Measurements from ENCODE around the gene BPTF. TPM values are rescaled to one million over a fixed set of nuclear protein-coding genes. Genes with fewer than 3 reads are reported as not detected.

BPTF gene
- total RNA-seq, 4 donors from 2014 or later, result 88.8 to 143 (median 116) TPM

DNA sequence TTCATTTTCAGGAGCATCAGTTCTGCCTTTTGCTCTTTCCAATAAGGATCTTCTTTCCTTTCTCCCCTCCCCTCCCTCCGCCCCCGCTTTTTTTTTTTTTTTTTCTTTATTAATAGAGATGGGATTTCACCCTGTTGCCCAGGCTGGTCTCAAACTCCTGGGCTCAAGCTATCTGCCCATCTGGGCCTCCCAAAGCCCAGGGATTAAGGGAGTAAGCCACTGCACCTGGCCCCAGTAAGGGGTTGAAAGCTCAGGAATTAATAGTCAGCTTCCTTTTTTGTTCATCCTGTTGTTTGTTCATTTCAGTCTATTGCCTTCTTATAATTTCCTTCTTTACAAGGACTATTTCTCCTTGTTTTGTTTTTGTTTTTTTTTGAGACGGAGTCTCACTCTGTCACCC is 178.9 kb downstream of the BPTF start:
- no peaks in the 10 kb centered on the region for H3K9me3 ChIP-seq
- TF ChIP-seq, protein P1, sequence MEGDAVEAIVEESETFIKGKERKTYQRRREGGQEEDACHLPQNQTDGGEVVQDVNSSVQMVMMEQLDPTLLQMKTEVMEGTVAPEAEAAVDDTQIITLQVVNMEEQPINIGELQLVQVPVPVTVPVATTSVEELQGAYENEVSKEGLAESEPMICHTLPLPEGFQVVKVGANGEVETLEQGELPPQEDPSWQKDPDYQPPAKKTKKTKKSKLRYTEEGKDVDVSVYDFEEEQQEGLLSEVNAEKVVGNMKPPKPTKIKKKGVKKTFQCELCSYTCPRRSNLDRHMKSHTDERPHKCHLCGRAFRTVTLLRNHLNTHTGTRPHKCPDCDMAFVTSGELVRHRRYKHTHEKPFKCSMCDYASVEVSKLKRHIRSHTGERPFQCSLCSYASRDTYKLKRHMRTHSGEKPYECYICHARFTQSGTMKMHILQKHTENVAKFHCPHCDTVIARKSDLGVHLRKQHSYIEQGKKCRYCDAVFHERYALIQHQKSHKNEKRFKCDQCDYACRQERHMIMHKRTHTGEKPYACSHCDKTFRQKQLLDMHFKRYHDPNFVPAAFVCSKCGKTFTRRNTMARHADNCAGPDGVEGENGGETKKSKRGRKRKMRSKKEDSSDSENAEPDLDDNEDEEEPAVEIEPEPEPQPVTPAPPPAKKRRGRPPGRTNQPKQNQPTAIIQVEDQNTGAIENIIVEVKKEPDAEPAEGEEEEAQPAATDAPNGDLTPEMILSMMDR (IDR thresholded peaks at IDR 0.05), result no peak
- TF ChIP-seq POLR2A (IDR thresholded peaks at IDR 0.05), result no peak
- no peaks in the 10 kb centered on the region for H3K36me3 ChIP-seq
- no peak for DNase-seq
- no peaks in the 10 kb centered on the region for H3K27me3 ChIP-seq
- intact Hi-C loops (cut with DNase I), result no loop called here
- no peak overlapping the region for H3K27ac ChIP-seq
- WGBS, 2 donors, result 92 to 93% methylated on average over 3 of the region's 3 CpGs
- H3K4me3 ChIP-seq (replicated peaks in 1 of 3), result no peak overlapping the region
- H3K4me1 ChIP-seq, result no peaks in the 10 kb centered on the region

DNA sequence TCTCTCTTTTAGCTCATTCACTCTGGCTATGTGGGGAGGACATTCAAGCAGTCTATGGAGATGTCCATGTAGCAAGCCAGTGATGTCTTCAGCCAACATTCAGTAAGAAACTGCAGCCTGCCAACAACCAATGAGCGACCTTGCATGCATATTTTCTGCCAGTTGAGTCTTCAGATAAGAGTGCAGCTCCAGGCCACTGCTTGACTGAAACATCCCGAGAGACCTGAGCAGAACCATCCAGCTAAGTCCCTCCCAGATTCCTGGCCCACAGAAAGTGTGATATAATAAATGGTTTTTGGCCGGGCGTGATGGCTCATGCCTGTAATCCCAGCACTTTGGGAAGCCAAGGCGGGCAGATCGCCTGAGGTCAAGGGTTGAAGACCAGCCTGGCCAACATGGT is 181.5 kb downstream of the BPTF start:
- no peaks in the 10 kb centered on the region for H3K4me1 ChIP-seq
- no peaks in the 10 kb centered on the region for H3K36me3 ChIP-seq
- TF ChIP-seq, protein P1 (IDR thresholded peaks at IDR 0.05), result no peak
- TF ChIP-seq POLR2A (IDR thresholded peaks at IDR 0.05), result no peak
- H3K27ac ChIP-seq, result no peak overlapping the region
- no peaks in the 10 kb centered on the region for H3K27me3 ChIP-seq
- 71 to 74% methylated on average over 6 of the region's 6 CpGs for WGBS, 2 donors
- intact Hi-C loops (cut with DNase I), result no loop called here
- H3K4me3 ChIP-seq (replicated peaks in 1 of 3), result no peak overlapping the region
- DNase-seq, result no peak
- no peaks in the 10 kb centered on the region for H3K9me3 ChIP-seq

DNA sequence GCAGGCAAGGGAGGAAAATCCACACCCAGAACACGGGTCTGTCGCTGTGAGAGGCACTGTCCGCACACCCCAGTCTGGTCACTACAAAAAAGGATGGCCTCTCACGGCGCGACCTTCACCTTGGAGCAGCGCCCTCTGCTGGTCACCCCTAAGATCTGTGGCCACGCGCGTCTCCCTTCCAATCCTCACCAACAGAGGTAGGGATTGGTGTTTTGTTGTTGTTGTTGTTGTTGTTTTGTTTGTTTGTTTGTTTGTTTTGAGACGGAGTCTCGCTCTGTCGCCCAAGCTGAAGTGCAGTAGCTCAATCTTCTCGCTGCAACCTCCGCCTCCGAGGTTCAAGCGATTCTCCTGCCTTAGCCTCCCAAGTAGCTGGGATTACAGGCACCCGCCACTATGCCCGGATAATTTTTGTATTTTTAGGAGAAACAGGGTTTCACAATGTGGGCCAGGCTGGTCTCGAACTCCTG is 185.9 kb downstream of the BPTF start:
- Histone ChIP-seq H3K27ac (no peak overlapping the region), H3K9me3 (no peaks in the 10 kb centered on the region), H3K27me3 (no peaks in the 10 kb centered on the region), H3K4me3 (replicated peaks in 1 of 3) (no peak overlapping the region), H3K36me3 (no peaks in the 10 kb centered on the region), H3K4me1 (no peaks in the 10 kb centered on the region)
- TF ChIP-seq POLR2A (IDR thresholded peaks at IDR 0.05), result no peak
- TF ChIP-seq, protein P1 (IDR thresholded peaks at IDR 0.05), result peak; percentile 44 to 69 (median 56)
- WGBS, 2 donors, result 48 to 51% methylated on average over 18 to 19 of the region's 20 CpGs
- intact Hi-C loops (cut with DNase I), result loop anchor here (10.0 kb wide), 1 partner anchor 46 kb away; no protein-coding TSS in a partner anchor
- DNase-seq, result peak; percentile 39 to 54

DNA sequence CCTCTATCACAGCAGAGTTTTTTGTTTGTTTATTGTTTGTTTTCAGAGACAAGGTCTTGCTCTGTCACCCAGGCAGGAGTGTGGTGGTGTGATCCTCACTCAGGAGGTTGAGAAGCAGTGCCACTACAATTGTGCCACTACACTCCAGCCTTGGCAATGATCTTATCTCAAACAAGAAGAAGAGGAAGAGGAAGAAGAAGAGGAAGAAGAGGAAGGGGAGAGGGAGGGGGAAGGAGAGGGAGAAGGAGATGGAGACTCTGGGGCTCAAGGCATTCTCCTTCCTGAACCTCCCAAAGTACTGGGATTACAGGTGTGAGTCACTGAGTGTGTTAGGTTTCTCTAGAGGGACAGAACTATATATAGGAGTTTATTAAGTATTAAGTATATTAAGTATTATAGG is 188.1 kb downstream of the BPTF start:
- no peaks in the 10 kb centered on the region for H3K9me3 ChIP-seq
- no peak overlapping the region for H3K27ac ChIP-seq
- no peak overlapping the region for H3K4me3 ChIP-seq (replicated peaks in 1 of 3)
- H3K36me3 ChIP-seq, result no peaks in the 10 kb centered on the region
- intact Hi-C loops (cut with DNase I), result loop anchor here (10.0 kb wide), 1 partner anchor 49 kb away; no protein-coding TSS in a partner anchor
- TF ChIP-seq, protein P1 (IDR thresholded peaks at IDR 0.05), result no peak
- no peak for TF ChIP-seq POLR2A (IDR thresholded peaks at IDR 0.05)
- DNase-seq, result no peak
- no peaks in the 10 kb centered on the region for H3K27me3 ChIP-seq
- H3K4me1 ChIP-seq, result no peaks in the 10 kb centered on the region

DNA sequence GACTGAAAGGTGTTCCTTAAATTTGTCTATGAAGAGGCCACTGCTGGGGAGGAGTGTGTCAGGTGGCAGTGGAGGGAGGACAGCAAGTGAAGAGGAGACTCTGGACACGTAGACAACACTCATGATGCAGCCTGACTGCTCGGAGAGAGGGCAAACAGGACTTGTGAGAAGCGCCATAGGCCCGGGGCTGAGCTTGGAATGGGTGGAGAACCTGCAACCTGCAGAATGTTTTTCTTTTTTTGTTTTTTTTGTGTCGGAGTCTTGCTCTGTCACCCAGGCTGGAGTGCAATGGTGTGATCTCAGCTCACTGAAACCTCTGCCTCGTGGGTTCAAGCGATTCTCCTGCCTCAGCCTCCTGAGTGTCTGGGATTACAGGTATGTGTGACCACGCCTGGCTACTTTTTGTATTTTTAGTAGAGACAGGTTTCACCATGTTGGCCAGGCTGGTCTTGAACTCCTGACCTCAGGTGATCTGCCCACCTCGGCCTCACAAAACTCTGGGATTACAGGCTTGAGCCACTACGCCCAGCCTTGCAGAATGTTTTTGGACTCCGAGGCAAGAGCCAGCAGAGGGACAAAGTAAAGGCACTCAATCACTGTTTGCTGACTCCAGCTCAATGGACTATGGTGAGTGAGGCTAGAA is 189.9 kb downstream of the BPTF start:
- no peak for TF ChIP-seq POLR2A (IDR thresholded peaks at IDR 0.05)
- TF ChIP-seq, protein P1 (IDR thresholded peaks at IDR 0.05), result no peak
- Histone ChIP-seq H3K4me3 (replicated peaks in 1 of 3) (no peak overlapping the region), H3K9me3 (no peaks in the 10 kb centered on the region), H3K36me3 (no peaks in the 10 kb centered on the region), H3K27me3 (no peaks in the 10 kb centered on the region), H3K27ac (no peak overlapping the region), H3K4me1 (peaks cover 0 to under 1% of the 10 kb centered on the region in 2 donors)
- WGBS, 2 donors, result 63 to 71% methylated on average over 11 of the region's 11 CpGs
- DNase-seq, result no peak
- intact Hi-C loops (cut with DNase I), result loop anchor here (10.0 kb wide), 1 partner anchor 50 kb away; no protein-coding TSS in a partner anchor
